Psoas muscle (tissue), 8 donors: ENCODE results near the gene BDKRB1. TPM values are rescaled to one million over a fixed set of nuclear protein-coding genes. Genes with fewer than 3 reads are reported as not detected.

Experiments
- ATAC-seq, 4 donors: fragments of 200-7000 bp; cut with Tn5 transposase; one replicate each; pipeline ENCODE4 v1.9.1; 2020; ENCODE audit warnings: moderate library complexity in 3 of 4, mild to moderate bottlenecking in 2 of 4
- DNase-seq, 2 donors: peaks; one replicate each; pipeline ENCODE4 v3.0.0-alpha.2; 2020
- H3K27ac ChIP-seq: fragments of 200-600 bp; one replicate; pipeline ENCODE4 v1.8.0; 2022
- H3K27me3 ChIP-seq, 3 donors: fragments of 200-600 bp in 1 of 3; one replicate each; pipeline versions ENCODE4 v1.6.1 to v1.8.0; 2013 to 2022; ENCODE audit warnings: low read length in 2 of 3, mild to moderate bottlenecking in 2 of 3, moderate library complexity in 1 of 3; ENCODE audit not compliant: insufficient read depth in 3 of 3
- H3K36me3 ChIP-seq, 2 donors: fragments of 200-600 bp in 1 of 2; one replicate each; pipeline versions ENCODE4 v1.6.1 to v1.8.0; 2013 to 2022; ENCODE audit warnings: low read depth in 1 of 2, mild to moderate bottlenecking in 1 of 2, moderate library complexity in 1 of 2; ENCODE audit not compliant: insufficient read depth in 1 of 2
- H3K4me1 ChIP-seq: fragments of 200-600 bp; one replicate; pipeline ENCODE4 v1.8.0; 2022
- H3K4me3 ChIP-seq: fragments of 200-600 bp; one replicate; pipeline ENCODE4 v1.8.0; 2022; ENCODE audit warnings: mild to moderate bottlenecking
- H3K9me3 ChIP-seq: fragments of 200-600 bp; one replicate; pipeline ENCODE4 v1.8.0; 2022
- WGBS, 3 donors: extraction: QIAGEN DNeasy Blood & Tissue Kit; methylation state at CpG; one replicate each; pipeline versions ENCODE4 v1.1.6 to v1.1.7; 2013; 5-methylcytosine and 5-hydroxymethylcytosine counted together
- intact Hi-C, 2 donors: fragments of 100-400 bp; cut with DNase I; formaldehyde crosslinking; loops; one replicate each; pipeline versions ENCODE4 v1.11.0 to v1.14.2; 2022
- polyA plus RNA-seq, 3 donors: library from polyadenylated mRNA; stranded (reverse); fragments of 200-250 nt; gene quantifications; one replicate each; pipeline ENCODE4 v1.2.3, GENCODE V29; 2013
- total RNA-seq, 4 donors: library from RNA; stranded (reverse); fragmentation: NEBNext Ultra II Directional in 2 of 4; extraction: Animal tissue kit (Norgen Biotek cat#: 25700) in 2 of 4; gene quantifications; one replicate each; pipeline versions ENCODE4 v1.2.1 to v1.2.4, GENCODE V29; 2021 to 2023
- TF ChIP-seq, protein P1 (sequence below): fragments of 200-600 bp; IDR thresholded peaks from one replicate; pipeline ENCODE4 v1.8.0; 2022; ENCODE audit warnings: antibody characterized with exemption
- donor health status: healthy with polysubstance abuse.
- donor health status: DM: no; HTN: no; CAD: no; lungs with moderate emphysema.
- donor health status: Bipolar disorder and iron deficiency.
- donor health status: healthy.
- donor health status: DM: yes; HTN: yes; CAD: no.
- donor health status: DM: no; HTN: no; CAD: no.
- donor health status: DM: no; HTN: no; CAD: no.
- donor health status: DM: yes; HTN: yes; CAD: no.

BDKRB1 gene
- total and polyA plus RNA-seq, 7 donors, result 0.06 to 0.75 (median 0.13) TPM; not detected in 4

GRCh38 chr14:96257056-96257455, 1.0 kb downstream of the BDKRB1 start:
- ATAC-seq (no peak), DNase-seq (no peak)
- peaks cover 0 to 15% (median 5%) of the 10 kb centered on the region in 3 donors for H3K27me3 ChIP-seq
- 63 to 73% (median 71%) methylated on average over 8 of the region's 8 CpGs for WGBS, 3 donors
- intact Hi-C loops, result no loop called here
- TF ChIP-seq, protein P1, sequence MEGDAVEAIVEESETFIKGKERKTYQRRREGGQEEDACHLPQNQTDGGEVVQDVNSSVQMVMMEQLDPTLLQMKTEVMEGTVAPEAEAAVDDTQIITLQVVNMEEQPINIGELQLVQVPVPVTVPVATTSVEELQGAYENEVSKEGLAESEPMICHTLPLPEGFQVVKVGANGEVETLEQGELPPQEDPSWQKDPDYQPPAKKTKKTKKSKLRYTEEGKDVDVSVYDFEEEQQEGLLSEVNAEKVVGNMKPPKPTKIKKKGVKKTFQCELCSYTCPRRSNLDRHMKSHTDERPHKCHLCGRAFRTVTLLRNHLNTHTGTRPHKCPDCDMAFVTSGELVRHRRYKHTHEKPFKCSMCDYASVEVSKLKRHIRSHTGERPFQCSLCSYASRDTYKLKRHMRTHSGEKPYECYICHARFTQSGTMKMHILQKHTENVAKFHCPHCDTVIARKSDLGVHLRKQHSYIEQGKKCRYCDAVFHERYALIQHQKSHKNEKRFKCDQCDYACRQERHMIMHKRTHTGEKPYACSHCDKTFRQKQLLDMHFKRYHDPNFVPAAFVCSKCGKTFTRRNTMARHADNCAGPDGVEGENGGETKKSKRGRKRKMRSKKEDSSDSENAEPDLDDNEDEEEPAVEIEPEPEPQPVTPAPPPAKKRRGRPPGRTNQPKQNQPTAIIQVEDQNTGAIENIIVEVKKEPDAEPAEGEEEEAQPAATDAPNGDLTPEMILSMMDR, result no peak
- H3K9me3 ChIP-seq, result no peaks in the 10 kb centered on the region
- H3K27ac ChIP-seq, result no peak overlapping the region
- H3K4me1 ChIP-seq, result no peaks in the 10 kb centered on the region
- no peaks in the 10 kb centered on the region for H3K36me3 ChIP-seq
- no peak overlapping the region for H3K4me3 ChIP-seq

- ATAC-seq, result no peak
- no peaks in the 10 kb centered on the region for H3K4me1 ChIP-seq
- TF ChIP-seq, protein P1, result no peak
- H3K9me3 ChIP-seq, result no peaks in the 10 kb centered on the region
- no peak overlapping the region for H3K27ac ChIP-seq
- H3K4me3 ChIP-seq, result no peak overlapping the region
- no peaks in the 10 kb centered on the region for H3K36me3 ChIP-seq
- intact Hi-C loops, result no loop called here
- H3K27me3 ChIP-seq, result peaks cover 0 to 12% (median 2%) of the 10 kb centered on the region in 3 donors
- no peak for DNase-seq
These were observed 1.9 kb downstream of the BDKRB1 start for GRCh38 chr14:96257900-96258299.

- 35 to 61% (median 45%) methylated on average over 2 of the region's 2 CpGs for WGBS, 3 donors
- ATAC-seq, result no peak
- Histone ChIP-seq H3K36me3 (no peaks in the 10 kb centered on the region), H3K4me3 (no peak overlapping the region), H3K9me3 (no peaks in the 10 kb centered on the region), H3K27me3 (peaks cover 0 to 10% (median 0%) of the 10 kb centered on the region in 3 donors), H3K27ac (no peak overlapping the region), H3K4me1 (no peaks in the 10 kb centered on the region)
- intact Hi-C loops, result no loop called here
- DNase-seq, result no peak
- TF ChIP-seq, protein P1, result no peak
These were observed 4.4 kb downstream of the BDKRB1 start for GRCh38 chr14:96260341-96260821.

DNA sequence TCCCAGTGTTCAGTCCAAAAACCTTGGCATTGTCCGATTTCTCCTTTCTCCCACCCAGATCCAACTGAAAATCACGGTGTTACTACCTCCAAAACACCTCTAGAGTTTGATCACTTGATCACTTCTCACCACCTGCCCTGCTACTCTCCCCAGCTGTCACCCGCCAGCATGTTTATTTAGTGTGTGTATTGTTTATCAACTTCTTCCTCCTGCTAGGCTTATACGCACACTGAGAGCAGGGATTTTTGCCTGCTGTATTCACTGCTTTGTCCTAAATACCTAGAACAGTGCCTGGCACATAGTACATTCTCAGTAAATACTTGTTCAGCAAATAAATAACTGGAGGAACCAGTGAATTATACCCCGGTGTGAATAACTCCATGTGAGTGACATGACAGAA, 5.0 kb downstream of the BDKRB1 start:
- DNase-seq, result no peak
- 77 to 86% (median 80%) methylated on average over 5 of the region's 5 CpGs for WGBS, 3 donors
- TF ChIP-seq, protein P1, result no peak
- Histone ChIP-seq H3K27me3 (peaks cover 0 to 10% (median 4%) of the 10 kb centered on the region in 3 donors), H3K36me3 (no peaks in the 10 kb centered on the region), H3K4me3 (no peak overlapping the region), H3K27ac (no peak overlapping the region), H3K9me3 (no peaks in the 10 kb centered on the region), H3K4me1 (no peaks in the 10 kb centered on the region)
- no peak for ATAC-seq
- intact Hi-C loops, result no loop called here
